Tibial nerve (tissue), 4 donors: ENCODE data around the gene CHTF18. TPM values are rescaled to one million over a fixed set of nuclear protein-coding genes. Genes with fewer than 3 reads are reported as not detected.

Experiments used
- DNase-seq, 2 donors: peaks; one replicate each; pipeline ENCODE4 v3.0.0-alpha.2; 2019; ENCODE audit warnings: low spot score in 2 of 2
- H3K27ac ChIP-seq, 4 donors: fragments of 200-600 bp; sonication (generic) in 3 of 4; one replicate each; pipeline ENCODE4 v1.5.1; 2017 to 2019; ENCODE audit warnings: mild to moderate bottlenecking in 1 of 4
- H3K27me3 ChIP-seq, 2 donors: fragments of 200-600 bp; sonication (generic) in 1 of 2; one replicate each; pipeline versions ENCODE4 v1.5.1 to v1.6.0; 2017 to 2019
- H3K36me3 ChIP-seq, 3 donors: fragments of 200-600 bp; sonication (generic); one replicate each; pipeline ENCODE4 v1.5.1; 2018 to 2019
- H3K4me1 ChIP-seq, 4 donors: fragments of 200-600 bp; sonication (generic) in 3 of 4; one replicate each; pipeline ENCODE4 v1.5.1; 2017 to 2019
- H3K4me3 ChIP-seq, 4 donors: fragments of 200-600 bp; sonication (generic) in 3 of 4; one replicate each; pipeline ENCODE4 v1.5.1; 2017 to 2019; ENCODE audit warnings: mild to moderate bottlenecking in 1 of 4, moderate library complexity in 1 of 4
- H3K9me3 ChIP-seq, 4 donors: fragments of 200-600 bp; sonication (generic) in 3 of 4; one replicate each; pipeline ENCODE4 v1.5.1; 2017 to 2019
- CTCF ChIP-seq, 5 experiments: fragments of 200-600 bp in 3 of 5; fragments of 450-650 bp in 2 of 5; sonication (generic) in 3 of 5; IDR thresholded peaks; one replicate each; pipeline ENCODE4 v1.5.1; 2016 to 2019; ENCODE audit warnings: antibody characterized with exemption in 5 of 5, mild to moderate bottlenecking in 3 of 5, moderate library complexity in 2 of 5
- EP300 ChIP-seq, 2 donors: sonication (generic); formaldehyde crosslinking; IDR thresholded peaks; one replicate each; pipeline ENCODE4 v1.6.1; 2017; ENCODE audit warnings: antibody characterized with exemption in 2 of 2, mild to moderate bottlenecking in 1 of 2
- POLR2A ChIP-seq, 2 donors: fragments of 450-650 bp; IDR thresholded peaks; one replicate each; pipeline ENCODE4 v1.6.1; 2017; ENCODE audit warnings: antibody characterized with exemption in 2 of 2, mild to moderate bottlenecking in 2 of 2, moderate library complexity in 2 of 2
- WGBS, 2 donors: methylation state at CpG; one replicate each; pipeline ENCODE4 v1.1.5; 2018; 5-methylcytosine and 5-hydroxymethylcytosine counted together
- total RNA-seq, 4 donors: library from RNA; depleted of rRNA; stranded (reverse); fragments of >200 nt; gene quantifications; one replicate each; pipeline ENCODE4 v1.1.0, GENCODE V29; 2016

CHTF18 gene
- total RNA-seq, 4 donors from 2014 or later, result 6.1 to 57.5 (median 17.7) TPM

- H3K4me3 ChIP-seq, result no peak overlapping the region
- 82 to 84% methylated on average over 11 to 27 of the region's 27 CpGs for WGBS, 2 donors
- no peak for TF ChIP-seq POLR2A (IDR thresholded peaks at IDR 0.05)
- no peak for TF ChIP-seq CTCF (IDR thresholded peaks at IDR 0.05)
- no peak for TF ChIP-seq EP300 (IDR thresholded peaks at IDR 0.05)
- H3K4me1 ChIP-seq, result no peaks in the 10 kb centered on the region
- H3K27ac ChIP-seq, result no peak overlapping the region
- no peaks in the 10 kb centered on the region for H3K36me3 ChIP-seq
- peaks cover 0 to 16% (median 4%) of the 10 kb centered on the region in 4 donors for H3K9me3 ChIP-seq
- DNase-seq, result no peak
- H3K27me3 ChIP-seq, result peaks cover 0 to 21% of the 10 kb centered on the region in 2 donors
Observed at GRCh38 chr16:841455-842060, 53.1 kb downstream of the CHTF18 start.

- Histone ChIP-seq H3K27me3 (peaks cover 0 to 21% of the 10 kb centered on the region in 2 donors), H3K4me1 (no peaks in the 10 kb centered on the region), H3K36me3 (no peaks in the 10 kb centered on the region), H3K9me3 (peaks cover 0 to 11% (median 1%) of the 10 kb centered on the region in 4 donors), H3K4me3 (no peak overlapping the region), H3K27ac (no peak overlapping the region)
- TF ChIP-seq POLR2A (IDR thresholded peaks at IDR 0.05) (no peak), EP300 (IDR thresholded peaks at IDR 0.05) (no peak), CTCF (IDR thresholded peaks at IDR 0.05) (no peak)
- WGBS, 2 donors, result 25 to 46% methylated on average over 12 of the region's 19 CpGs
- DNase-seq, result no peak
Observed at GRCh38 chr16:842061-842476, 53.6 kb downstream of the CHTF18 start.

- Histone ChIP-seq H3K27me3 (peaks cover 0 to 21% of the 10 kb centered on the region in 2 donors), H3K4me3 (no peak overlapping the region), H3K4me1 (no peaks in the 10 kb centered on the region), H3K9me3 (peaks cover 0 to 2% (median 0%) of the 10 kb centered on the region in 4 donors), H3K27ac (no peak overlapping the region), H3K36me3 (no peaks in the 10 kb centered on the region)
- TF ChIP-seq POLR2A (IDR thresholded peaks at IDR 0.05), result no peak
- no peak for TF ChIP-seq CTCF (IDR thresholded peaks at IDR 0.05)
- TF ChIP-seq EP300 (IDR thresholded peaks at IDR 0.05), result no peak
- DNase-seq, result no peak
- WGBS, 2 donors, result 70 to 81% methylated on average over 21 to 33 of the region's 33 CpGs
Observed at GRCh38 chr16:842711-843560, 54.5 kb downstream of the CHTF18 start.

- Histone ChIP-seq H3K9me3 (no peaks in the 10 kb centered on the region), H3K27ac (no peak overlapping the region), H3K36me3 (no peaks in the 10 kb centered on the region), H3K4me3 (no peak overlapping the region), H3K27me3 (peaks cover 0 to 21% of the 10 kb centered on the region in 2 donors), H3K4me1 (no peaks in the 10 kb centered on the region)
- DNase-seq, result no peak
- 85 to 92% methylated on average over 20 of the region's 20 CpGs for WGBS, 2 donors
- TF ChIP-seq CTCF (IDR thresholded peaks at IDR 0.05), result no peak
- no peak for TF ChIP-seq POLR2A (IDR thresholded peaks at IDR 0.05)
- TF ChIP-seq EP300 (IDR thresholded peaks at IDR 0.05), result no peak
Observed at GRCh38 chr16:843771-844170, 55.4 kb downstream of the CHTF18 start.
